K562 (cell line): ENCODE measurements around the gene SULT2B1. TPM values are rescaled to one million over a fixed set of nuclear protein-coding genes. Genes with fewer than 3 reads are reported as not detected.

Experiments used
- ADNP ChIP-seq: fragments of 200-800 bp; sonication (Bioruptor generic); IDR thresholded peaks from 2 replicates; pipeline ENCODE4 v1.6.1; 2016; ENCODE audit warnings: missing genetic modification characterization, missing compliant biosample characterization
- BHLHE40 ChIP-seq: IDR thresholded peaks from 2 replicates; pipeline ENCODE4 v1.6.1; 2011; ENCODE audit warnings: low read length, improper control_type of control experiment
- CHD4 ChIP-seq: fragments of 200-600 bp; sonication (generic); IDR thresholded peaks from 3 replicates; pipeline ENCODE4 v1.6.1; 2012; ENCODE audit warnings: low read depth, mild to moderate bottlenecking, mixed read lengths, low read length, inconsistent platforms; ENCODE audit not compliant: insufficient read depth, insufficient replicate concordance, poor library complexity, severe bottlenecking
- HDAC2 ChIP-seq: fragments of 450-650 bp; IDR thresholded peaks from 2 replicates; pipeline ENCODE4 v1.6.1; 2016; ENCODE audit warnings: mild to moderate bottlenecking
- JUN ChIP-seq, 2 experiments: sonication (generic) in 1 of 2; formaldehyde crosslinking in 1 of 2; IDR thresholded peaks; 2 replicates each; pipeline versions ENCODE4 v1.6.1 to v1.8.0; 2012 to 2022; ENCODE audit warnings: borderline replicate concordance in 2 of 2, mild to moderate bottlenecking in 2 of 2, improper control_type of control experiment in 1 of 2, low read depth in 1 of 2, low read length in 1 of 2, missing genetic modification reagents in 1 of 2
- KDM1A ChIP-seq, 2 experiments: fragments of 450-650 bp; IDR thresholded peaks; 2 replicates each; pipeline ENCODE4 v1.6.1; 2016; ENCODE audit warnings: mild to moderate bottlenecking in 2 of 2
- MAZ ChIP-seq, 2 experiments: fragments of 450-650 bp in 1 of 2; sonication (generic) in 1 of 2; formaldehyde crosslinking; IDR thresholded peaks in 1 of 2; conservative IDR thresholded peaks in 1 of 2; 2 replicates each; pipeline versions ENCODE4 v1.4.0 to v1.5.0; 2020; ENCODE audit warnings: mild to moderate bottlenecking in 1 of 2, missing genetic modification reagents in 1 of 2
- NFE2 ChIP-seq: IDR thresholded peaks from 2 replicates; pipeline ENCODE4 v1.6.1; 2014; ENCODE audit warnings: antibody characterized with exemption, low read depth
- POLR3A ChIP-seq: IDR thresholded peaks from 2 replicates; pipeline ENCODE4 v1.6.1; 2011; ENCODE audit warnings: borderline replicate concordance, mild to moderate bottlenecking, moderate library complexity; ENCODE audit not compliant: insufficient read length, insufficient read depth; ENCODE audit errors: extremely low read depth
- SMAD4 ChIP-seq: fragments of 250-450 bp; sonication (Bioruptor Pico); conservative IDR thresholded peaks from 2 replicates; pipeline ENCODE4 v1.8.0; 2021; ENCODE audit warnings: inconsistent platforms, mild to moderate bottlenecking, moderate library complexity
- polyA plus RNA-seq, 8 experiments: library from polyadenylated mRNA; depleted of rRNA in 4 of 8; stranded (reverse) in 5 of 8; unstranded in 3 of 8; fragments of >200 nt; fragmentation: Nextera tagmentation in 2 of 8; fragmentation: Illumina TruSeq in 1 of 8; extraction: Ambion mirVana in 2 of 8; extraction: Trizol in 1 of 8; gene quantifications; 2 replicates each; pipeline versions ENCODE4 v1.2.1 to v1.2.3, GENCODE V29; 2011 to 2014; ENCODE audit warnings: inconsistent platforms in 1 of 8, missing spikeins in 1 of 8
- total RNA-seq, 7 experiments: library from RNA; depleted of rRNA in 6 of 7; stranded (reverse); fragments of >200 nt in 6 of 7; fragmentation: Illumina TruSeq in 2 of 7; extraction: Trizol in 2 of 7; gene quantifications; 2 replicates each; pipeline versions ENCODE4 v1.2.1 to v1.2.3, GENCODE V29; 2011 to 2021; ENCODE audit warnings: low replicate concordance in 1 of 7
- TF ChIP-seq, protein P1 (sequence below): fragments of 450-650 bp; IDR thresholded peaks from 2 replicates; pipeline ENCODE4 v1.6.1; 2016; ENCODE audit warnings: antibody characterized with exemption
- TF ChIP-seq, protein P2 (sequence below): fragments of 450-650 bp; IDR thresholded peaks from 2 replicates; pipeline ENCODE4 v1.6.1; 2016; ENCODE audit warnings: low read depth
- TF ChIP-seq, protein P3 (sequence below): fragments of 450-650 bp; formaldehyde crosslinking; IDR thresholded peaks from 2 replicates; pipeline ENCODE4 v1.4.0; 2020; ENCODE audit warnings: mild to moderate bottlenecking, mixed read lengths

The SULT2B1 gene
- total and polyA plus RNA-seq, 9 of the 15 experiments (the other 6 are each of a cell fraction or from before 2014, with no cell fraction given) = 0.09 to 0.62 (median 0.22) TPM; not detected in 2

DNA sequence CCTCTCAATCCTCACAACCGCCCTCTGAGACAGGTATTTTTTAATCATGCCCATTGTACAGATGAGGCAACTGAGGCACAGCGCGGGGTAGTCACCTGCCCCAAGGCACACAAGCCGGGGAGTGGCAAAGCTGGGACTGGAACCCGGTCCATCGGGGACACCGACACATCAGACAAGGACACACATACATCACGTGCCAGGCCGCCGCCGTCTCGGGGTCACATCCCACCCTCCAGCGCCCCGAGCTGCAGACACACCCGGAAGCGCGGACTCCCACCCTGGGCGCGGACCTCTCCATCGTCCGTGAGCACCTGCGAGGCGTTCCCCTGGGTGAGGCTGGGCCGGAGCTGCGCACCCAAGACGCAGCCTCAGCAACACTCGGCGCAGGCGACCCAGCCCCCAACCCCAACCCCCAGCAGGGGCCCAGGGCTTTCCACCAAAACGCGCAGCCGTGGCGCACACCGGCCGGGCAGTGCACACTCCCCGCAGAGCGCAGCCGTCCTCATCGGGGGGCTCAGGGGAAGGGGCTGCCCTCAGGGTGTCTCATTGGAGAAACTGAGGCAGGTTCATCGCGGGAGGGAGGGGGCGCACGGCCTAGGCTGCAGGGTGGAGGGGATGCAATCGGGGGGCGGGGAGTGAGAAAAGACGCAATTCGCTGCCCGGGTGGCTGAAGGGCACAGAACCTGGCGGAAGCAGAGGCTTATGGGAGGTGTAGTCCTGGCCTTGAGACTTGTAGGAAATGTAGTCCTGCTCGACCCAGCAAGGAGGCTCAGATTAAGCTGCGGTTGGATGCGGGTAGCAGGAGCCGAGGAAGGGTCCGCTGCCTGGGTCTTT is 38.5 kb upstream of the SULT2B1 start (continued):
- TF ChIP-seq, protein P1, sequence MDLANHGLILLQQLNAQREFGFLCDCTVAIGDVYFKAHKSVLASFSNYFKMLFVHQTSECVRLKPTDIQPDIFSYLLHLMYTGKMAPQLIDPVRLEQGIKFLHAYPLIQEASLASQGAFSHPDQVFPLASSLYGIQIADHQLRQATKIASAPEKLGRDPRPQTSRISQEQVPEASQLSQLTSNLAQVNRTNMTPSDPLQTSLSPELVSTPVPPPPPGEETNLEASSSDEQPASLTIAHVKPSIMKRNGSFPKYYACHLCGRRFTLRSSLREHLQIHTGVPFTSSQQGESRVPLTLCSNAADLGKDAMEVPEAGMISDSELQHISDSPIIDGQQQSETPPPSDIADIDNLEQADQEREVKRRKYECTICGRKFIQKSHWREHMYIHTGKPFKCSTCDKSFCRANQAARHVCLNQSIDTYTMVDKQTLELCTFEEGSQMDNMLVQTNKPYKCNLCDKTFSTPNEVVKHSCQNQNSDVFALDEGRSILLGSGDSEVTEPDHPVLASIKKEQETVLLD = 0 out of 2 replicates have a peak, but pooled peaks have one; percentile 38
- TF ChIP-seq KDM1A (IDR thresholded peaks at IDR 0.05) (peak; percentile 76 to 82), POLR3A (no peak), HDAC2 (peak; percentile 87; the same call in 1 of the 2 replicates), ADNP (tag) (peak; percentile 91), CHD4 (peak; percentile 92), NFE2 (no peak), SMAD4 (CRISPR knock-in tag) (0 out of 2 replicates have a peak, but pooled peaks have one; percentile 43), BHLHE40 (peak; percentile 50; the same call in 1 of the 2 replicates), JUN (IDR thresholded peaks at IDR 0.05; ENCODE audit: borderline replicate concordance, low read depth, low read length) (no peak), JUN (CRISPR knock-in tag; IDR thresholded peaks at IDR 0.05; ENCODE audit: borderline replicate concordance) (no peak), MAZ (CRISPR knock-in tag; conservative IDR thresholded peaks at IDR 0.05 in 1 of 2, IDR thresholded peaks at IDR 0.05 in 1 of 2) (peak in 1 of 2 experiments; percentile 53; a peak in 1 of 4 replicates)
- TF ChIP-seq, protein P2, sequence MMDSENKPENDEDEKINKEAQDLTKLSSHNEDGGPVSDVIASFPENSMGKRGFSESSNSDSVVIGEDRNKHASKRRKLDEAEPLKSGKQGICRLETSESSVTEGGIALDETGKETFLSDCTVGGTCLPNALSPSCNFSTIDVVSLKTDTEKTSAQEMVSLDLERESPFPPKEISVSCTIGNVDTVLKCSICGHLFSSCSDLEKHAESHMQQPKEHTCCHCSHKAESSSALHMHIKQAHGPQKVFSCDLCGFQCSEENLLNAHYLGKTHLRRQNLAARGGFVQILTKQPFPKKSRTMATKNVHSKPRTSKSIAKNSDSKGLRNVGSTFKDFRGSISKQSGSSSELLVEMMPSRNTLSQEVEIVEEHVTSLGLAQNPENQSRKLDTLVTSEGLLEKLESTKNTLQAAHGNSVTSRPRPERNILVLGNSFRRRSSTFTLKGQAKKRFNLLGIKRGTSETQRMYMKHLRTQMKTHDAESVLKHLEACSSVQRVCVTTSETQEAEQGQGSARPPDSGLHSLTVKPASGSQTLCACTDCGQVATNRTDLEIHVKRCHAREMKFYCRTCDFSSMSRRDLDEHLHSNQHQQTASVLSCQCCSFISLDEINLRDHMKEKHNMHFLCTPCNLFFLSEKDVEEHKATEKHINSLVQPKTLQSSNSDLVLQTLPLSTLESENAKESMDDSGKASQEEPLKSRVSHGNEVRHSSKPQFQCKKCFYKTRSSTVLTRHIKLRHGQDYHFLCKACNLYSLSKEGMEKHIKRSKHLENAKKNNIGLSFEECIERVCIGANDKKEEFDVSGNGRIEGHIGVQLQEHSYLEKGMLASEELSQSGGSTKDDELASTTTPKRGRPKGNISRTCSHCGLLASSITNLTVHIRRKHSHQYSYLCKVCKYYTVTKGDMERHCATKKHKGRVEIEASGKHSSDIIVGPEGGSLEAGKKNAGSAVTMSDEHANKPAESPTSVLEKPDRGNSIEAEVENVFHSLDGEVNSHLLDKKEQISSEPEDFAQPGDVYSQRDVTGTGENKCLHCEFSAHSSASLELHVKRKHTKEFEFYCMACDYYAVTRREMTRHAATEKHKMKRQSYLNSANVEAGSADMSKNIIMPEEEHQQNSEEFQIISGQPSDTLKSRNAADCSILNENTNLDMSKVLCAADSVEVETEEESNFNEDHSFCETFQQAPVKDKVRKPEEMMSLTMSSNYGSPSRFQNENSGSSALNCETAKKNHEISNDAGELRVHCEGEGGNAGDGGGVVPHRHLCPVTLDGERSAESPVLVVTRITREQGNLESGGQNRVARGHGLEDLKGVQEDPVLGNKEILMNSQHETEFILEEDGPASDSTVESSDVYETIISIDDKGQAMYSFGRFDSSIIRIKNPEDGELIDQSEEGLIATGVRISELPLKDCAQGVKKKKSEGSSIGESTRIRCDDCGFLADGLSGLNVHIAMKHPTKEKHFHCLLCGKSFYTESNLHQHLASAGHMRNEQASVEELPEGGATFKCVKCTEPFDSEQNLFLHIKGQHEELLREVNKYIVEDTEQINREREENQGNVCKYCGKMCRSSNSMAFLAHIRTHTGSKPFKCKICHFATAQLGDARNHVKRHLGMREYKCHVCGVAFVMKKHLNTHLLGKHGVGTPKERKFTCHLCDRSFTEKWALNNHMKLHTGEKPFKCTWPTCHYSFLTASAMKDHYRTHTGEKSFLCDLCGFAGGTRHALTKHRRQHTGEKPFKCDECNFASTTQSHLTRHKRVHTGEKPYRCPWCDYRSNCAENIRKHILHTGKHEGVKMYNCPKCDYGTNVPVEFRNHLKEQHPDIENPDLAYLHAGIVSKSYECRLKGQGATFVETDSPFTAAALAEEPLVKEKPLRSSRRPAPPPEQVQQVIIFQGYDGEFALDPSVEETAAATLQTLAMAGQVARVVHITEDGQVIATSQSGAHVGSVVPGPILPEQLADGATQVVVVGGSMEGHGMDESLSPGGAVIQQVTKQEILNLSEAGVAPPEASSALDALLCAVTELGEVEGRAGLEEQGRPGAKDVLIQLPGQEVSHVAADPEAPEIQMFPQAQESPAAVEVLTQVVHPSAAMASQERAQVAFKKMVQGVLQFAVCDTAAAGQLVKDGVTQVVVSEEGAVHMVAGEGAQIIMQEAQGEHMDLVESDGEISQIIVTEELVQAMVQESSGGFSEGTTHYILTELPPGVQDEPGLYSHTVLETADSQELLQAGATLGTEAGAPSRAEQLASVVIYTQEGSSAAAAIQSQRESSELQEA = no peak
- TF ChIP-seq, protein P3, sequence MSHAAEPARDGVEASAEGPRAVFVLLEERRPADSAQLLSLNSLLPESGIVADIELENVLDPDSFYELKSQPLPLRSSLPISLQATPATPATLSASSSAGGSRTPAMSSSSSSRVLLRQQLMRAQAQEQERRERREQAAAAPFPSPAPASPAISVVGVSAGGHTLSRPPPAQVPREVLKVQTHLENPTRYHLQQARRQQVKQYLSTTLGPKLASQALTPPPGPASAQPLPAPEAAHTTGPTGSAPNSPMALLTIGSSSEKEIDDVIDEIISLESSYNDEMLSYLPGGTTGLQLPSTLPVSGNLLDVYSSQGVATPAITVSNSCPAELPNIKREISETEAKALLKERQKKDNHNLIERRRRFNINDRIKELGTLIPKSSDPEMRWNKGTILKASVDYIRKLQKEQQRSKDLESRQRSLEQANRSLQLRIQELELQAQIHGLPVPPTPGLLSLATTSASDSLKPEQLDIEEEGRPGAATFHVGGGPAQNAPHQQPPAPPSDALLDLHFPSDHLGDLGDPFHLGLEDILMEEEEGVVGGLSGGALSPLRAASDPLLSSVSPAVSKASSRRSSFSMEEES = peak; percentile 22; the same call in 1 of the 2 replicates
